Measurements from ENCODE around the gene PDZD8. TPM values are rescaled to one million over a fixed set of nuclear protein-coding genes. Genes with fewer than 3 reads are reported as not detected.

PDZD8 gene
- total RNA-seq, 1 experiment from 2014 or later = 13.6 TPM

DNA sequence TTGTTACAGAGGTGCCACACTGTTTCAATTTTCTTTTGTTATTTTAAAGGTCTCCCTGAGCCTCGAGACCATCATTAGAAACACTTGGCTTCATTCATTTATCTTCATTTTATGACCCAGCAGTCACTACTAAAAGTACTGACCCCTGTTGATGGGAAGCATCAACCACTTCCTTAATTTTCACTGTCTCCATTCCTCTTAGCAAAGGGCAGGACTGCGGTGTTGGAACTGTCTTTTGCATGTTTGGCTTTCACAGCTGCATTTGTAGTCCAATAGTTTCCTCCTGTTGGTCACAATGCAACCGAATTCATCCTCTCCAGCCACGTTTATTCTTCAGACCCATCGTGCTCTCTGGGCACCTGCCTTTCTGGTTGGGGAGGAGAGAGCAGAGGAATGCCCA, 46.7 kb upstream of the PDZD8 start:
- no peaks in the 10 kb centered on the region for H3K9me2 ChIP-seq (replicated peaks; ENCODE audit: low read length)
- H2AFZ ChIP-seq (ENCODE audit: low read length) = no peak overlapping the region
- no peaks in the 10 kb centered on the region for H4K20me1 ChIP-seq (ENCODE audit: low read length)
- no peaks in the 10 kb centered on the region for H3K36me3 ChIP-seq (ENCODE audit: low read depth, low read length)
- H3K27ac ChIP-seq (ENCODE audit: low read length) = no peak overlapping the region
- no peak overlapping the region for H3K9ac ChIP-seq (ENCODE audit: low read length)
- peaks cover 24% of the 10 kb centered on the region for H3K4me1 ChIP-seq (ENCODE audit: insufficient read depth, low read length)
- H3K79me2 ChIP-seq (ENCODE audit: low read length) = no peaks in the 10 kb centered on the region
- DNase-seq (no peak), ATAC-seq (no peak)
- H3K4me2 ChIP-seq (ENCODE audit: low read length) = no peak overlapping the region
- BruUV-seq (replicated peaks) = no TSS peak
- H3K9me3 ChIP-seq (ENCODE audit: low read length) = no peaks in the 10 kb centered on the region
- H3K4me3 ChIP-seq (ENCODE audit: low read length) = no peak overlapping the region
- intact Hi-C loops (cut with micrococcal nuclease) = no loop called here
- CTCF ChIA-PET = no interaction called here
- POLR2A ChIA-PET (ENCODE audit: unreplicated experiment) = no interaction called here
- no peaks in the 10 kb centered on the region for H3F3A ChIP-seq (ENCODE audit: low read length, unreplicated experiment)
- TF ChIP-seq EZH2phosphoT487 (IDR thresholded peaks at IDR 0.05; ENCODE audit: borderline replicate concordance, low read length) (no peak), EZH2 (IDR thresholded peaks at IDR 0.05; ENCODE audit: low read length, unreplicated experiment) (no peak)
- TF ChIP-seq, protein P1, sequence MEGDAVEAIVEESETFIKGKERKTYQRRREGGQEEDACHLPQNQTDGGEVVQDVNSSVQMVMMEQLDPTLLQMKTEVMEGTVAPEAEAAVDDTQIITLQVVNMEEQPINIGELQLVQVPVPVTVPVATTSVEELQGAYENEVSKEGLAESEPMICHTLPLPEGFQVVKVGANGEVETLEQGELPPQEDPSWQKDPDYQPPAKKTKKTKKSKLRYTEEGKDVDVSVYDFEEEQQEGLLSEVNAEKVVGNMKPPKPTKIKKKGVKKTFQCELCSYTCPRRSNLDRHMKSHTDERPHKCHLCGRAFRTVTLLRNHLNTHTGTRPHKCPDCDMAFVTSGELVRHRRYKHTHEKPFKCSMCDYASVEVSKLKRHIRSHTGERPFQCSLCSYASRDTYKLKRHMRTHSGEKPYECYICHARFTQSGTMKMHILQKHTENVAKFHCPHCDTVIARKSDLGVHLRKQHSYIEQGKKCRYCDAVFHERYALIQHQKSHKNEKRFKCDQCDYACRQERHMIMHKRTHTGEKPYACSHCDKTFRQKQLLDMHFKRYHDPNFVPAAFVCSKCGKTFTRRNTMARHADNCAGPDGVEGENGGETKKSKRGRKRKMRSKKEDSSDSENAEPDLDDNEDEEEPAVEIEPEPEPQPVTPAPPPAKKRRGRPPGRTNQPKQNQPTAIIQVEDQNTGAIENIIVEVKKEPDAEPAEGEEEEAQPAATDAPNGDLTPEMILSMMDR (conservative IDR thresholded peaks at IDR 0.05; ENCODE audit: low read depth, low read length) = no peak
- no peaks in the 10 kb centered on the region for H3K27me3 ChIP-seq (ENCODE audit: low read length)

DNA sequence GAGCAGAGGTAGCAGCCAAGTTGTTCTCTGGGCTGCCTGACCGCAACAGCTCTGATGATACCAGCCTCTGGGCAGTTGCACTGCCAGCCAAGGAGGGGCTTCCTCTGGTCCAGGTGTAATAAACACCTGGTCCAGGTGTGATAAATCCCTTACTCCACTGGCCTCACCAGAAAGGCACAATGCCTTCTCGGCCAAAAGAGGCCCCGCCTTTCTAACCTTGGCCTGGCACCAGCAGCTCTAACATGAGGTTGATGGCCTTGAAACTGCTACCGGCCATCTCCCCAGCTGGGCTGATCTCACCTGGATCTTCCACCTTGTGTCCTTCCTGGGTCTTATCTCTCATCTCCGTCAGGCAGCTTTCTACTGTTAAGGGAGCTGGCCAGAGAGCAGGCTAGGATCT, 45.5 kb upstream of the PDZD8 start:
- no peak overlapping the region for H3K4me3 ChIP-seq (ENCODE audit: low read length)
- no peak overlapping the region for H3K9ac ChIP-seq (ENCODE audit: low read length)
- no peak overlapping the region for H2AFZ ChIP-seq (ENCODE audit: low read length)
- H3K9me3 ChIP-seq (ENCODE audit: low read length) = no peaks in the 10 kb centered on the region
- no peaks in the 10 kb centered on the region for H3K9me2 ChIP-seq (replicated peaks; ENCODE audit: low read length)
- ATAC-seq = no peak
- no peak for DNase-seq
- TF ChIP-seq EZH2 (IDR thresholded peaks at IDR 0.05; ENCODE audit: low read length, unreplicated experiment) = no peak
- TF ChIP-seq EZH2phosphoT487 (IDR thresholded peaks at IDR 0.05; ENCODE audit: borderline replicate concordance, low read length) = no peak
- TF ChIP-seq, protein P1 (conservative IDR thresholded peaks at IDR 0.05; ENCODE audit: low read depth, low read length) = no peak
- POLR2A ChIA-PET (ENCODE audit: unreplicated experiment) = no interaction called here
- H3K27ac ChIP-seq (ENCODE audit: low read length) = no peak overlapping the region
- BruUV-seq (replicated peaks) = no TSS peak
- H3F3A ChIP-seq (ENCODE audit: low read length, unreplicated experiment) = no peaks in the 10 kb centered on the region
- no peak overlapping the region for H3K4me2 ChIP-seq (ENCODE audit: low read length)
- H4K20me1 ChIP-seq (ENCODE audit: low read length) = no peaks in the 10 kb centered on the region
- H3K79me2 ChIP-seq (ENCODE audit: low read length) = no peaks in the 10 kb centered on the region
- H3K27me3 ChIP-seq (ENCODE audit: low read length) = no peaks in the 10 kb centered on the region
- CTCF ChIA-PET = no interaction called here
- intact Hi-C loops (cut with micrococcal nuclease) = no loop called here
- no peaks in the 10 kb centered on the region for H3K36me3 ChIP-seq (ENCODE audit: low read depth, low read length)
- H3K4me1 ChIP-seq (ENCODE audit: insufficient read depth, low read length) = peaks cover 27% of the 10 kb centered on the region

DNA sequence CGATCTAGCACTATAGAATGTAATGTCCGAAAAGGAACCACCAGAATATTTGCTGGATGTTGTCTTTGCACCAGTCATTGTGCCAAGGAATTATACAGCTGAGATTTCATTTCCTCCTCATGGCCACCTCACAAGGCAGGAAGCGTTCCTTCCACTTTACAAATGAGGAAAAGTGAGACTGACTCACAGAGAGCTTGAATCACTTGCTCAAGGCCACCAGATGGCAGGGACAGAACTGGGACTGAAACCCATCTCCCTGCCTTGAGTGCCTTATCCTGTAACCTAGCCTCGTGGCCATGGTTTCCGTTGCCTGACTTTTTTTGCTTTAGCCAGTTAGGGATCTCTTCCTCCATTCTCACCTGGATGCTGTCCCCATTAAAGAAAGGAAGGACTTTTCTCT, 44.7 kb upstream of the PDZD8 start:
- DNase-seq (peak; percentile 70), ATAC-seq (peak; percentile 81)
- intact Hi-C loops (cut with micrococcal nuclease) = no loop called here
- TF ChIP-seq, protein P1 (conservative IDR thresholded peaks at IDR 0.05; ENCODE audit: low read depth, low read length) = peak; percentile 32; the same call in 1 of the 2 replicates
- TF ChIP-seq EZH2phosphoT487 (IDR thresholded peaks at IDR 0.05; ENCODE audit: borderline replicate concordance, low read length) = no peak
- TF ChIP-seq EZH2 (IDR thresholded peaks at IDR 0.05; ENCODE audit: low read length, unreplicated experiment) = no peak
- H3K36me3 ChIP-seq (ENCODE audit: low read depth, low read length) = no peaks in the 10 kb centered on the region
- BruUV-seq (replicated peaks) = no TSS peak
- H3K9me3 ChIP-seq (ENCODE audit: low read length) = no peaks in the 10 kb centered on the region
- H2AFZ ChIP-seq (ENCODE audit: low read length) = peak overlapping the region; percentile 37
- H3K9ac ChIP-seq (ENCODE audit: low read length) = no peak overlapping the region
- no peaks in the 10 kb centered on the region for H3K27me3 ChIP-seq (ENCODE audit: low read length)
- H3K9me2 ChIP-seq (replicated peaks; ENCODE audit: low read length) = no peaks in the 10 kb centered on the region
- H4K20me1 ChIP-seq (ENCODE audit: low read length) = no peaks in the 10 kb centered on the region
- H3K79me2 ChIP-seq (ENCODE audit: low read length) = no peaks in the 10 kb centered on the region
- ChIA-PET CTCF (no interaction called here), POLR2A (ENCODE audit: unreplicated experiment) (no interaction called here)
- no peak overlapping the region for H3K27ac ChIP-seq (ENCODE audit: low read length)
- H3F3A ChIP-seq (ENCODE audit: low read length, unreplicated experiment) = no peaks in the 10 kb centered on the region
- peaks cover 30% of the 10 kb centered on the region for H3K4me1 ChIP-seq (ENCODE audit: insufficient read depth, low read length)
- no peak overlapping the region for H3K4me2 ChIP-seq (ENCODE audit: low read length)
- no peak overlapping the region for H3K4me3 ChIP-seq (ENCODE audit: low read length)
